SU-DHL-6 (cell line): Measurements from ENCODE around the gene RAB11FIP2.
"Not testable (repeated sequence)": the region's sequence is repeated elsewhere in the genome, so short reads cannot be mapped to it uniquely, and the experiment has no call there.

Source experiments
- H2AFZ ChIP-seq: fragments of 200-600 bp; sonication (generic); 2 replicates; pipeline ENCODE4 v1.6.1; 2014; ENCODE audit warnings: low read depth, mild to moderate bottlenecking, moderate library complexity, mixed read lengths, antibody characterized with exemption, low read length; ENCODE audit not compliant: severe bottlenecking
- H3F3A ChIP-seq: fragments of 200-600 bp; shearing (Covaris generic); 2 replicates; pipeline ENCODE4 v1.6.0; 2016; ENCODE audit warnings: antibody characterized with exemption, mild to moderate bottlenecking; ENCODE audit not compliant: insufficient read depth
- H3K27ac ChIP-seq: fragments of 200-600 bp; sonication (generic); 2 replicates; pipeline ENCODE4 v1.5.1; 2016; ENCODE audit warnings: low read depth, mild to moderate bottlenecking, low read length, moderate library complexity, mixed read lengths
- H3K27me3 ChIP-seq: fragments of 200-600 bp; sonication (generic), shearing (Covaris generic); 2 replicates; pipeline ENCODE4 v1.6.0; 2014; ENCODE audit warnings: mild to moderate bottlenecking, low read length
- H3K36me3 ChIP-seq: fragments of 200-600 bp; sonication (generic); 2 replicates; pipeline ENCODE4 v1.6.1; 2014; ENCODE audit warnings: mild to moderate bottlenecking, low read length, mixed read lengths
- H3K4me2 ChIP-seq: fragments of 300-600, 200-600 bp; shearing (Covaris generic), sonication (generic); 2 replicates; pipeline ENCODE4 v1.6.0; 2014; ENCODE audit warnings: low read length, low read depth, mild to moderate bottlenecking; ENCODE audit not compliant: poor library complexity, severe bottlenecking
- H3K4me3 ChIP-seq: fragments of 200-600 bp; sonication (generic); 2 replicates; pipeline ENCODE4 v1.5.1; 2014; ENCODE audit warnings: antibody characterized with exemption, low read length, mild to moderate bottlenecking, mixed read lengths; ENCODE audit not compliant: insufficient read depth, poor library complexity, severe bottlenecking
- H3K79me2 ChIP-seq: fragments of 200-600 bp; sonication (generic); 2 replicates; pipeline ENCODE4 v1.6.1; 2014; ENCODE audit warnings: mild to moderate bottlenecking, low read length, moderate library complexity; ENCODE audit not compliant: insufficient read depth
- H3K9ac ChIP-seq: fragments of 200-600 bp; sonication (generic); 2 replicates; pipeline ENCODE4 v1.7.0; 2014; ENCODE audit warnings: mild to moderate bottlenecking, low read length
- H3K9me2 ChIP-seq: fragments of 200-600 bp; sonication (generic); replicated peaks from 2 replicates; pipeline ENCODE4 v1.6.1; 2014; ENCODE audit warnings: low read length; ENCODE audit not compliant: insufficient read depth
- H3K9me3 ChIP-seq: fragments of 200-600 bp; sonication (generic); 2 replicates; pipeline ENCODE4 v1.6.1; 2014; ENCODE audit warnings: low read length, mixed read lengths; ENCODE audit not compliant: insufficient read depth
- H4K20me1 ChIP-seq: fragments of 200-600 bp; sonication (generic); 2 replicates; pipeline ENCODE4 v1.6.1; 2014; ENCODE audit warnings: low read depth, mild to moderate bottlenecking, antibody characterized with exemption, low read length, moderate library complexity, mixed read lengths
- CTCF ChIP-seq: fragments of 200-600 bp; sonication (generic); IDR thresholded peaks from one replicate; pipeline ENCODE4 v1.5.1; 2017; ENCODE audit warnings: antibody characterized with exemption, mild to moderate bottlenecking, low read length, moderate library complexity; ENCODE audit not compliant: insufficient read depth, poor library complexity, severe bottlenecking
- EZH2phosphoT487 ChIP-seq: fragments of 200-600 bp; sonication (generic), shearing (Covaris generic); conservative IDR thresholded peaks from 2 replicates; pipeline ENCODE4 v1.6.1; 2018; ENCODE audit warnings: mild to moderate bottlenecking, antibody characterized with exemption, low read length, moderate library complexity, mixed read lengths

Gene RAB11FIP2

GRCh38 chr10:118080817-118081216, 34.1 kb upstream of the RAB11FIP2 start:
- no peaks in the 10 kb centered on the region for H3K9me3 ChIP-seq
- H3F3A ChIP-seq, result no peaks in the 10 kb centered on the region
- no peaks in the 10 kb centered on the region for H3K9me2 ChIP-seq
- no peak overlapping the region for H3K27ac ChIP-seq
- no peaks in the 10 kb centered on the region for H4K20me1 ChIP-seq
- no peak overlapping the region for H3K4me3 ChIP-seq
- H3K79me2 ChIP-seq, result no peaks in the 10 kb centered on the region
- no peaks in the 10 kb centered on the region for H3K27me3 ChIP-seq
- TF ChIP-seq CTCF (no peak), EZH2phosphoT487 (no peak)
- H3K36me3 ChIP-seq, result no peaks in the 10 kb centered on the region
- H2AFZ ChIP-seq, result no peak overlapping the region
- H3K9ac ChIP-seq, result no peak overlapping the region
- H3K4me2 ChIP-seq, result no peak overlapping the region

GRCh38 chr10:118076705-118077104, 30.0 kb upstream of the RAB11FIP2 start:
- Histone ChIP-seq H2AFZ (no peak overlapping the region), H3K9me3 (no peaks in the 10 kb centered on the region), H3K9me2 (no peaks in the 10 kb centered on the region), H3F3A (no peaks in the 10 kb centered on the region), H3K4me2 (no peak overlapping the region), H4K20me1 (no peaks in the 10 kb centered on the region), H3K27ac (no peak overlapping the region), H3K36me3 (no peaks in the 10 kb centered on the region), H3K27me3 (no peaks in the 10 kb centered on the region), H3K79me2 (no peaks in the 10 kb centered on the region), H3K4me3 (no peak overlapping the region), H3K9ac (no peak overlapping the region)
- TF ChIP-seq EZH2phosphoT487, result no peak
- TF ChIP-seq CTCF, result no peak

GRCh38 chr10:118072840-118073239, 26.1 kb upstream of the RAB11FIP2 start:
- Histone ChIP-seq H3K36me3 (no peaks in the 10 kb centered on the region), H3K27me3 (0 out of 2 replicates have a peak, but pooled peaks cover 3% of the 10 kb centered on the region), H3K9ac (no peak overlapping the region), H4K20me1 (no peaks in the 10 kb centered on the region), H3K9me2 (no peaks in the 10 kb centered on the region), H3K4me2 (no peak overlapping the region), H3K79me2 (no peaks in the 10 kb centered on the region), H3K9me3 (no peaks in the 10 kb centered on the region), H2AFZ (no peak overlapping the region), H3F3A (no peaks in the 10 kb centered on the region), H3K4me3 (no peak overlapping the region), H3K27ac (no peak overlapping the region)
- no peak for TF ChIP-seq EZH2phosphoT487
- TF ChIP-seq CTCF, result no peak

- not testable (repeated sequence) for H4K20me1 ChIP-seq, H3K36me3 ChIP-seq, H3F3A ChIP-seq, H3K9ac ChIP-seq, H2AFZ ChIP-seq, H3K9me3 ChIP-seq, H3K9me2 ChIP-seq, H3K4me2 ChIP-seq, H3K27me3 ChIP-seq, H3K79me2 ChIP-seq, H3K4me3 ChIP-seq, H3K27ac ChIP-seq
These were observed 20.6 kb upstream of the RAB11FIP2 start for GRCh38 chr10:118067389-118067788.
